HG02759 (cell line): ENCODE results near the gene JPH4.
"Not testable (repeated sequence)": the region's sequence is repeated elsewhere in the genome, so short reads cannot be mapped to it uniquely, and the experiment has no call there.

ENCODE experiments used
- ATAC-seq: cut with Tn5 transposase; IDR thresholded peaks from one replicate; pipeline ENCODE4 v1.9.1; 2021; ENCODE audit warnings: mild to moderate bottlenecking, moderate library complexity; ENCODE audit not compliant: unreplicated experiment

The JPH4 gene

DNA sequence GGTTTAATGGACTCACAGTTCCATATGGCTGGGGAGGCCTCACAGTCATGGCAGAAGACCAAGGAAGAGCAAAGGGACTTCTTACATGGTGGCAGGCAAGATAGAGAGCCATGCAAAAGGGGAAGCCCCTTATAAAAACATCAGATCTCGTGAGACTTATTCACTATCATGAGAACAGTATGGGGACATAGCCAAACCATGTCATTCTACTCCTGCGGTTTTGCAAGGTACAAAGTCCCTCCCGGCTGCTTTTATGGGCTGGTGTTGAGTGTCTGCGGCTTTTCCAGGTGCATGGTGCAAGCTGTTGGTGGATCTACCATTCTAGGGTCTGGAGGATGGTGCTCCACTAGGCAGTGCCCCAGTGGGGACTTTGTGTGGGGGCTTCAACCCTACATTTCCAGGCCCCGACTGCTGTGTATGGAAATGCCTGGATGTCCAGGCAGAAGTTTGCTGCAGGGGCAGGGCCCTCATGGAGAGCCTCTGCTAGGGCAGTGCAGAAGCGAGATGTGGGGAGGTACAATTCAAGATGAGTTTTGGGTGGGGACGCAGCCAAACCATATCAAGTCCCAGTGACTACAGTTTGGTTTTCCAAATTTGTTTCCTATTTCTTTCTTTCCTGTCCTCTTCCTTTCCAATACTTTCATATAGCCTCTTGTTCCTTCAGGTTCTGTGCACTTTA, 31.0 kb upstream of the JPH4 start:
- not testable (repeated sequence) for ATAC-seq

- no peak for ATAC-seq
Measured at GRCh38 chr14:23609001-23609400, 30.4 kb upstream of the JPH4 start.

GRCh38 chr14:23608454-23608853, 29.9 kb upstream of the JPH4 start:
- ATAC-seq = no peak

GRCh38 chr14:23605931-23606585, 27.5 kb upstream of the JPH4 start:
- peak; percentile 89 for ATAC-seq

DNA sequence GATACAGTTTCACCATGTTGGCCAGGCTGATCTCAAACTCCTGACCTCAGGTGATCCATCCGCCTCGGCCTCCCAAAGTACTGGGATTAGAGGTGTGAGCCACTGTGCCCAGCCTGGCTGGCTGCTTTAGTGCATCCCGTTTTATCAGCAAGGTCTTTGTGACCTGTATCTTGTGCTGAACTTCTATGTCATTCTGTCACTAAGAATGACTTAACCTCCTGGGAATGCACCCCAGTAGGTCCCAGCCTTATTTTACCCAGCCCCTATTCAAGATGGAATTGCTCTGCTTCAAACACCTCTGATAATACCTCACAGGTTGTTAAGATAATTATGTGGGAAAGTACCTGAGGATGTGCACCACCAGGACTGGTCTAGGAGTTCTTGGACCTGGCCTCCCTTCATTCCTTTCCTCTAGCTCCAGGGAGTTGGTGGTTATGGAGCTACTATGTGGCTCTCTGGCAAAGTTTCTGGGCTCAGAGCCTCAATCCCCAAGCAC, 26.1 kb upstream of the JPH4 start:
- ATAC-seq = no peak

GRCh38 chr14:23604148-23604547, 25.6 kb upstream of the JPH4 start:
- no peak for ATAC-seq

GRCh38 chr14:23603103-23603502, 24.5 kb upstream of the JPH4 start:
- ATAC-seq = no peak

- no peak for ATAC-seq
Measured at GRCh38 chr14:23602181-23603095, 23.8 kb upstream of the JPH4 start.

DNA sequence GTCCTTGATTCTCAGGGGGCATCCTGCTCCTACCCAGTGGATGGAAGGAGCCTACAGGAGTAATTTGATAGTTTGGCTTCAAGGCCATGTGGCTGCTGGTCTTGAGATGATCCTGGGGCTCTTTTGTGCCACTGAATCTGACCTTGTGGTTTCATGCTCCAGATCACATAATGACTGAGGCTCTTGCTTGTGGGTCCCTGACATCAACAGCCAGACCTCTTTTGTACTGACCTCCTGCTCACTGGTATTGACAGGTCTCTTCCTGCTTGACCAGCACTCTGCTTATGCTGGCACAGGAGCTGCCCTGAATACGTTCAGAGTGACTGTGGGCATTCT, 23.2 kb upstream of the JPH4 start:
- ATAC-seq = peak; percentile 28

- ATAC-seq = no peak
Measured at GRCh38 chr14:23601424-23601823, 22.8 kb upstream of the JPH4 start.

DNA sequence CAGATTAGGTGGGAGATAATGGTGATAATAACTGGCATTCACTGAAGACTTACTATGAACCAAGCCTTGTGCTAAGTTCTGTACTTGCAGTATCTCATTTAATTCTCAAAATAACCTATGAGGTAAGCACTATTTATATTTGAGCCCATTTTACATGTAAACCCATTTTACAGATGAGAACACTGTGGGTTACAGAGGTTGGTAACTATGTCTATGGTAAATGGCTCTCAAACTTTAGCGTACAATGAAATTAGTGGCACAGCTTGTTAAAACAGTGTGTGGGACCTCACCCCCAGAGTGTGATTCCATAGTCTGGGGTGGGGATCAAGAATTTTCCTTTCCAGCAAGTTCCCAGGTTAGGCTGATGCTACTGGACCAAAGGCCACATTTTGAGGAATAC, 22.2 kb upstream of the JPH4 start:
- ATAC-seq = no peak

DNA sequence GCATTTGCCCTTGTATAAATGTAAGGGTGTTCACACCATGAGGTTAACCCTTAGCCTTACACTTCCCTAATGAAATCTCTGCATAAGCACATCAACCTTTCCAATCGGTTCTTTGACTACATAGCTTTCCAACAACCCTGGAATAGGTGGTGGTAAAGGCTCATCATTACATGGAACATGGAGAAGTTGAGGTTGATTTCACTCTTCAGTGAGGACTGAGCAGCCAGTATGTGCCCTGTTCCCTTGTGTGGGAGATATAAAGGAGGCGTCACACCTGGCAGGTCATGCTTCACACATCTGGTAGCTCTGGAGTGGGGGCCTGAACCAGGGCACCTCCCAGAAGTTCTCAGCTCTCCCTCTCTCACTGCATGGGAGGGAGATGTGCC, 21.7 kb upstream of the JPH4 start:
- ATAC-seq = no peak

DNA sequence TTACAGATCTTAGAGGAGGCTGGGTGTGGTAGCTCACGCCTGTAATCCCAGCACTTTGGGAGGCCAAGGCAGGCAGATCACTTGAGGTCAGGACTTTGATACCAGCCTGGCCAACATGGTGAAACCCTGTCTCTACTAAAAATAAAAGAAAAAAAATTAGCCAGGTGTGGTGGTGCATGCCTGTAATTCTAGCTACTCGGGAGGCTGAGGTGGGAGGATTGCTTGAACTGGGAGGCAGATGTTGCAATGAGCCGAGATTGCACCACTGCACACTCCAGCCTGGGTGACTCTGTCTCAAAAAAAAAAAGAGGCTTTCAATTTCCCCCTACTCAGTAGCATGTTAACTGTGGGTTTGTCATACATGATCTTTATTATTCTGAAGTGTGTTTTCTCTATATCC, 15.6 kb upstream of the JPH4 start:
- ATAC-seq = not testable (repeated sequence)

GRCh38 chr14:23590198-23590597, 11.6 kb upstream of the JPH4 start:
- no peak for ATAC-seq

DNA sequence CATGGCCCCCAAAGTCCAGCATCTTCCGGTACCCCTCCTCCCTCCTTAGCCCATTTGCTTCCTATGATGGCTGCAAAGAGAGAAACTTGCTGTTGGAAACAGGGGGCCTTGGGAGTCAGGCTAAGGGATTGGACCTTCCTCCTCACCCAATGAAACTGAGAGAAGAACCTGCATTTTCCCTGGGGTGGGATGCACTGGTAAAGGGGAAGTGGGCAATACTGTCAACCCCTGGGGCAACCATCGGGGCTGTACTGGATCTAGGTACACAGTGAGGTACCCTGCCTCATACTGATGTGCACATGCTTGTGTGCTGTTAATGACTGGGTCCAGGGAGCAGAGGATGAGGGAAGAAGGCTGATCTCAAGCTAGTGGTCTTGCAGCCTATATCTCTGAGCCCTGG, 11.0 kb upstream of the JPH4 start:
- no peak for ATAC-seq

- peak; percentile 99 for ATAC-seq
Measured at GRCh38 chr14:23588884-23589598, 10.5 kb upstream of the JPH4 start.

- not testable (repeated sequence) for ATAC-seq
Measured at GRCh38 chr14:23584527-23585203, 6.1 kb upstream of the JPH4 start.

DNA sequence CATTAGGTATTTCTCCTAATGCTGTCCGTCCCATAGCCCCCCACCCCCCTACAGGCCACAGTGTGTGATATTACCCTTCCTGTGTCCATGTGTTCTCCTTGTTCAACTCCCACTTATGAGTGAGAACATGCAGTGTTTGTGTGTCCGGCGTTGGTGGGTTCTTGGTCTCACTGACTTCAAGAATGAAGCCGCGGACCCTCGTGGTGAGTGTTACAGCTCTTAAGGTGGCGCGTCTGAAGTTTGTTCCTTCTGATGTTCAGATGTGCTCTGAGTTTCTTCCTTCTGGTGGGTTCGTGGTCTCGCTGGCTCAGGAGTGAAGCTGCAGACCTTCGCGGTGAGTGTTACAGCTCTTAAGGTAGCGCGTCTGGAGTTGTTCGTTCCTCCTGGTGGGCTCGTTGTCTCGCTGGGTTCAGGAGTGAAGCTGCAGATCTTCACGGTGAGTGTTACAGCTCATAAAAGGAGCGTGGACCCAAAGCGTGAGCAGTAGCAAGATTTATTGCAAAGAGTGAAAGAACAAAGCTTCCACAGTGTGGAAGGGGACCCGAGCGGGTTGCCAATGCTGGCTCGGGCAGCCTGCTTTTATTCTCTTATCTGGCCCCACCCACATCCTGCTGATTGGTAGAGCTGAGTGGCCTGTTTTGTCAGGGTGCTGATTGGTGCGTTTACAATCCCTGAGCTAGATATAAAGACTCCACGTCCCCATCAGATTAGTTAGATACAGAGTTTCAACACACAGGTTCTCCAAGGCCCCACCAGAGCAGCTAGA, 5.4 kb upstream of the JPH4 start:
- not testable (repeated sequence) for ATAC-seq

DNA sequence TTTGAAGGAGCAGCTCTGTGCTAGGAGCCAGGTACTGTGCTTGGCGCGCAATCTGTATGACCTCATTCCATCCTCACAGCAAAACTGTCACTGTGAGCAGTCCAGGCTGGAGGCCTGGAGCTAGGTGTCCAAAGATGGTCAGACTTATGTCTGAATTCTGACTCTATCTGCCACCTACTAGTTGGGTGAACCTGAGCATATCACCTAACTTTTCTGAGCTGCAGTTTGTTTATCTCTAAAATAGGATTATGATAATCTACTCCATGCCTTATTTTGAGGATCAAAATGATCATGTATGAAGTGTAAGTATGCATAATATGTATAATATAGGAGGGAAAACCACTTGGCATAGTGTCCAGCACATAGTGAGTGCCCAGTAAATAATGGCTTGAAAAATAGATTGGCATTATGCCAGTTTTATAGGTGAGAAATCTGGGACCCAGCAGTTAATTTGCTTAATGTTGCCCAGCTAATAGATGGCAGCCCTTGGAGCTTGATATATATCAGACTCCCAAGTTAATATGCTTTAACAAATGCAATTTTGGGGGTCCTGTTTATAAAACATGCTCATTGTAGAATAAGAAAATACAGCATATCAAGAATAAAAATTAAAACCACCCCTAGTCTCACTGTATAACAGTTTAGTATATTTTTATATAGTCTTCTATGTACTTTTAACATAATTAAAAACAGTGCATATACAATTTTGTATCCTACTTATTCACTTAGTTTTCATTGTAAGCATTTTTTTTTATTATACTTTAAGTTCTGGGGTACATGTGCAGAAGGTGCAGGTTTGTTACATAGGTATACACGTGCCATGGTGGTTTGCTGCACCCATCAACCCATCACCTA, 4.5 kb upstream of the JPH4 start:
- no peak for ATAC-seq
